Measurements from ENCODE around the gene TSHZ2.
"Not testable (repeated sequence)": the region's sequence is repeated elsewhere in the genome, so short reads cannot be mapped to it uniquely, and the experiment has no call there.

TSHZ2 gene

GRCh38 chr20:53362736-53363135 is 390.6 kb downstream of the TSHZ2 start:
- Histone ChIP-seq H3K4me1 (ENCODE audit: control insufficient read depth, insufficient read depth, low read length) (peaks cover 4% of the 10 kb centered on the region), H3K27ac (ENCODE audit: low read length) (no peak overlapping the region), H3K4me3 (ENCODE audit: low read length in 2 of 2) (no peak overlapping the region), H3K36me3 (ENCODE audit: control insufficient read depth in 2 of 2, insufficient read depth in 2 of 2, low read length in 2 of 2) (no peaks in the 10 kb centered on the region), H3K27me3 (ENCODE audit: control insufficient read depth in 1 of 2, insufficient read depth in 2 of 2, low read length in 2 of 2) (no peaks in the 10 kb centered on the region), H3K9ac (ENCODE audit: low read length in 2 of 2) (no peak overlapping the region), H3K9me3 (ENCODE audit: control insufficient read depth in 2 of 2, low read length in 2 of 2) (peaks cover 0 to 3% of the 10 kb centered on the region in 2 donors)

GRCh38 chr20:53364646-53365045 is 392.5 kb downstream of the TSHZ2 start:
- H3K9ac ChIP-seq (ENCODE audit: low read length in 2 of 2) = no peak overlapping the region
- no peak overlapping the region for H3K4me3 ChIP-seq (ENCODE audit: low read length in 2 of 2)
- peaks cover 4% of the 10 kb centered on the region for H3K4me1 ChIP-seq (ENCODE audit: control insufficient read depth, insufficient read depth, low read length)
- no peaks in the 10 kb centered on the region for H3K36me3 ChIP-seq (ENCODE audit: control insufficient read depth in 2 of 2, insufficient read depth in 2 of 2, low read length in 2 of 2)
- peaks cover 0 to 3% of the 10 kb centered on the region in 2 donors for H3K9me3 ChIP-seq (ENCODE audit: control insufficient read depth in 2 of 2, low read length in 2 of 2)
- no peak overlapping the region for H3K27ac ChIP-seq (ENCODE audit: low read length)
- H3K27me3 ChIP-seq (ENCODE audit: control insufficient read depth in 1 of 2, insufficient read depth in 2 of 2, low read length in 2 of 2) = no peaks in the 10 kb centered on the region

- Histone ChIP-seq H3K27ac (ENCODE audit: low read length) (no peak overlapping the region), H3K36me3 (ENCODE audit: control insufficient read depth in 2 of 2, insufficient read depth in 2 of 2, low read length in 2 of 2) (no peaks in the 10 kb centered on the region), H3K9me3 (ENCODE audit: control insufficient read depth in 2 of 2, low read length in 2 of 2) (peaks cover 0 to 3% of the 10 kb centered on the region in 2 donors), H3K4me3 (ENCODE audit: low read length in 2 of 2) (no peak overlapping the region), H3K9ac (ENCODE audit: low read length in 2 of 2) (no peak overlapping the region), H3K27me3 (ENCODE audit: control insufficient read depth in 1 of 2, insufficient read depth in 2 of 2, low read length in 2 of 2) (no peaks in the 10 kb centered on the region), H3K4me1 (ENCODE audit: control insufficient read depth, insufficient read depth, low read length) (peaks cover 4% of the 10 kb centered on the region)
Measured at GRCh38 chr20:53365076-53365475, 392.9 kb downstream of the TSHZ2 start.

- peaks cover 0 to 3% of the 10 kb centered on the region in 2 donors for H3K9me3 ChIP-seq (ENCODE audit: control insufficient read depth in 2 of 2, low read length in 2 of 2)
- H3K4me3 ChIP-seq (ENCODE audit: low read length in 2 of 2) = no peak overlapping the region
- peaks cover 4% of the 10 kb centered on the region for H3K4me1 ChIP-seq (ENCODE audit: control insufficient read depth, insufficient read depth, low read length)
- no peaks in the 10 kb centered on the region for H3K27me3 ChIP-seq (ENCODE audit: control insufficient read depth in 1 of 2, insufficient read depth in 2 of 2, low read length in 2 of 2)
- H3K36me3 ChIP-seq (ENCODE audit: control insufficient read depth in 2 of 2, insufficient read depth in 2 of 2, low read length in 2 of 2) = no peaks in the 10 kb centered on the region
- H3K27ac ChIP-seq (ENCODE audit: low read length) = no peak overlapping the region
- no peak overlapping the region for H3K9ac ChIP-seq (ENCODE audit: low read length in 2 of 2)
Measured at GRCh38 chr20:53365539-53366075, 393.4 kb downstream of the TSHZ2 start.

GRCh38 chr20:53366928-53367327 is 394.8 kb downstream of the TSHZ2 start:
- H3K9me3 ChIP-seq (ENCODE audit: control insufficient read depth in 2 of 2, low read length in 2 of 2); H3K36me3 ChIP-seq (ENCODE audit: control insufficient read depth in 2 of 2, insufficient read depth in 2 of 2, low read length in 2 of 2); H3K4me3 ChIP-seq (ENCODE audit: low read length in 2 of 2); H3K27me3 ChIP-seq (ENCODE audit: control insufficient read depth in 1 of 2, insufficient read depth in 2 of 2, low read length in 2 of 2); H3K27ac ChIP-seq (ENCODE audit: low read length); H3K9ac ChIP-seq (ENCODE audit: low read length in 2 of 2); H3K4me1 ChIP-seq (ENCODE audit: control insufficient read depth, insufficient read depth, low read length): not testable (repeated sequence)

- Histone ChIP-seq H3K36me3 (ENCODE audit: control insufficient read depth in 2 of 2, insufficient read depth in 2 of 2, low read length in 2 of 2) (no peaks in the 10 kb centered on the region), H3K4me3 (ENCODE audit: low read length in 2 of 2) (no peak overlapping the region), H3K27ac (ENCODE audit: low read length) (no peak overlapping the region), H3K27me3 (ENCODE audit: control insufficient read depth in 1 of 2, insufficient read depth in 2 of 2, low read length in 2 of 2) (no peaks in the 10 kb centered on the region), H3K9ac (ENCODE audit: low read length in 2 of 2) (no peak overlapping the region), H3K9me3 (ENCODE audit: control insufficient read depth in 2 of 2, low read length in 2 of 2) (no peaks in the 10 kb centered on the region), H3K4me1 (ENCODE audit: control insufficient read depth, insufficient read depth, low read length) (no peaks in the 10 kb centered on the region)
Measured at GRCh38 chr20:53369871-53370270, 397.7 kb downstream of the TSHZ2 start.

GRCh38 chr20:53370345-53370961 is 398.3 kb downstream of the TSHZ2 start:
- no peaks in the 10 kb centered on the region for H3K4me1 ChIP-seq (ENCODE audit: control insufficient read depth, insufficient read depth, low read length)

GRCh38 chr20:53371216-53371615 is 399.1 kb downstream of the TSHZ2 start:
- H3K9me3 ChIP-seq (ENCODE audit: control insufficient read depth in 2 of 2, low read length in 2 of 2) = no peaks in the 10 kb centered on the region
- no peaks in the 10 kb centered on the region for H3K4me1 ChIP-seq (ENCODE audit: control insufficient read depth, insufficient read depth, low read length)
- H3K4me3 ChIP-seq (ENCODE audit: low read length in 2 of 2) = no peak overlapping the region

More at GRCh38 chr20:53370345-53370961, 398.3 kb downstream of the TSHZ2 start:
- H3K36me3 ChIP-seq (ENCODE audit: control insufficient read depth in 2 of 2, insufficient read depth in 2 of 2, low read length in 2 of 2) = no peaks in the 10 kb centered on the region
- H3K27ac ChIP-seq (ENCODE audit: low read length) = no peak overlapping the region
- H3K27me3 ChIP-seq (ENCODE audit: control insufficient read depth in 1 of 2, insufficient read depth in 2 of 2, low read length in 2 of 2) = no peaks in the 10 kb centered on the region
- no peak overlapping the region for H3K9ac ChIP-seq (ENCODE audit: low read length in 2 of 2)
- no peaks in the 10 kb centered on the region for H3K9me3 ChIP-seq (ENCODE audit: control insufficient read depth in 2 of 2, low read length in 2 of 2)
- H3K4me3 ChIP-seq (ENCODE audit: low read length in 2 of 2) = no peak overlapping the region

GRCh38 chr20:53376021-53376420 is 403.9 kb downstream of the TSHZ2 start:
- Histone ChIP-seq H3K9me3 (ENCODE audit: control insufficient read depth in 2 of 2, low read length in 2 of 2) (peaks cover 0 to 3% of the 10 kb centered on the region in 2 donors), H3K36me3 (ENCODE audit: control insufficient read depth in 2 of 2, insufficient read depth in 2 of 2, low read length in 2 of 2) (no peaks in the 10 kb centered on the region), H3K4me3 (ENCODE audit: low read length in 2 of 2) (no peak overlapping the region), H3K4me1 (ENCODE audit: control insufficient read depth, insufficient read depth, low read length) (no peaks in the 10 kb centered on the region), H3K27me3 (ENCODE audit: control insufficient read depth in 1 of 2, insufficient read depth in 2 of 2, low read length in 2 of 2) (no peaks in the 10 kb centered on the region), H3K27ac (ENCODE audit: low read length) (no peak overlapping the region), H3K9ac (ENCODE audit: low read length in 2 of 2) (no peak overlapping the region)

More at GRCh38 chr20:53371216-53371615, 399.1 kb downstream of the TSHZ2 start:
- Histone ChIP-seq H3K9ac (ENCODE audit: low read length in 2 of 2) (no peak overlapping the region), H3K27me3 (ENCODE audit: control insufficient read depth in 1 of 2, insufficient read depth in 2 of 2, low read length in 2 of 2) (no peaks in the 10 kb centered on the region), H3K27ac (ENCODE audit: low read length) (no peak overlapping the region), H3K36me3 (ENCODE audit: control insufficient read depth in 2 of 2, insufficient read depth in 2 of 2, low read length in 2 of 2) (no peaks in the 10 kb centered on the region)

- no peak overlapping the region for H3K9ac ChIP-seq (ENCODE audit: low read length in 2 of 2)
- H3K36me3 ChIP-seq (ENCODE audit: control insufficient read depth in 2 of 2, insufficient read depth in 2 of 2, low read length in 2 of 2) = no peaks in the 10 kb centered on the region
- H3K27ac ChIP-seq (ENCODE audit: low read length) = no peak overlapping the region
- H3K4me1 ChIP-seq (ENCODE audit: control insufficient read depth, insufficient read depth, low read length) = peaks cover 3% of the 10 kb centered on the region
- peaks cover 0 to 3% of the 10 kb centered on the region in 2 donors for H3K9me3 ChIP-seq (ENCODE audit: control insufficient read depth in 2 of 2, low read length in 2 of 2)
- no peak overlapping the region for H3K4me3 ChIP-seq (ENCODE audit: low read length in 2 of 2)
- H3K27me3 ChIP-seq (ENCODE audit: control insufficient read depth in 1 of 2, insufficient read depth in 2 of 2, low read length in 2 of 2) = no peaks in the 10 kb centered on the region
Measured at GRCh38 chr20:53379014-53379832, 407.1 kb downstream of the TSHZ2 start.

- no peaks in the 10 kb centered on the region for H3K27me3 ChIP-seq (ENCODE audit: control insufficient read depth in 1 of 2, insufficient read depth in 2 of 2, low read length in 2 of 2)
- peaks cover 0 to 3% of the 10 kb centered on the region in 2 donors for H3K9me3 ChIP-seq (ENCODE audit: control insufficient read depth in 2 of 2, low read length in 2 of 2)
- H3K4me1 ChIP-seq (ENCODE audit: control insufficient read depth, insufficient read depth, low read length) = peaks cover 3% of the 10 kb centered on the region
- H3K36me3 ChIP-seq (ENCODE audit: control insufficient read depth in 2 of 2, insufficient read depth in 2 of 2, low read length in 2 of 2) = no peaks in the 10 kb centered on the region
- no peak overlapping the region for H3K27ac ChIP-seq (ENCODE audit: low read length)
- no peak overlapping the region for H3K9ac ChIP-seq (ENCODE audit: low read length in 2 of 2)
- H3K4me3 ChIP-seq (ENCODE audit: low read length in 2 of 2) = no peak overlapping the region
Measured at GRCh38 chr20:53379833-53380120, 407.6 kb downstream of the TSHZ2 start.
